Right lobe of liver (tissue), 4 donors: Measurements from ENCODE around the gene FOSL2.

ENCODE experiments used
- POLR2A ChIP-seq: fragments of 450-650 bp; IDR thresholded peaks from one replicate; pipeline ENCODE4 v1.6.1; 2017; ENCODE audit warnings: antibody characterized with exemption, mild to moderate bottlenecking
- TF ChIP-seq, protein P1 (sequence below), 4 donors: fragments of 200-600 bp in 3 of 4; fragments of 450-650 bp in 1 of 4; IDR thresholded peaks; one replicate each; pipeline versions ENCODE4 v1.5.1 to v1.8.0; 2016 to 2022; ENCODE audit warnings: antibody characterized with exemption in 4 of 4, mild to moderate bottlenecking in 2 of 4
- donor health status: DM: no; HTN: no; CAD: no.
- donor health status: DM: no; HTN: no; CAD: no.
- donor health status: DM: no; HTN: yes; CAD: no.

DNA sequence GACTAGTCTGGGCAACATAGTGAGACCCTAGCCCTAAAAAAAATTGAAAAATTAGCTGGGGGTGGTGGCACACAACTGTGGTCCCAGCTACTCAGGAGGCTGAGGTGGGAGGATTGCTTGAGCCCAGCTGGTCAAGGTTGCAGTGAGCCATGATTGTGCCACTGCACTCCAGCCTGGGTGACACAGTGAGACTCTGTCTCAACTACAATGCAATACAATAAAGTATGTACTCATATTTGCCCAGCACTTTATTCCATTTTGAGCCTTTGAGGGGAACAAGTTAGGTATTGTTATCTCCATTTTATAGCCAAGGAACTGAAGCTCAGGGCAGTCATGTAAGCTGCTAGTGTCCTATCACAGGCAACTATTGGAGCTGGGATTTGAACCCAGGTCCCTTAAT lies 53.9 kb downstream of the FOSL2 start:
- TF ChIP-seq, protein P1, sequence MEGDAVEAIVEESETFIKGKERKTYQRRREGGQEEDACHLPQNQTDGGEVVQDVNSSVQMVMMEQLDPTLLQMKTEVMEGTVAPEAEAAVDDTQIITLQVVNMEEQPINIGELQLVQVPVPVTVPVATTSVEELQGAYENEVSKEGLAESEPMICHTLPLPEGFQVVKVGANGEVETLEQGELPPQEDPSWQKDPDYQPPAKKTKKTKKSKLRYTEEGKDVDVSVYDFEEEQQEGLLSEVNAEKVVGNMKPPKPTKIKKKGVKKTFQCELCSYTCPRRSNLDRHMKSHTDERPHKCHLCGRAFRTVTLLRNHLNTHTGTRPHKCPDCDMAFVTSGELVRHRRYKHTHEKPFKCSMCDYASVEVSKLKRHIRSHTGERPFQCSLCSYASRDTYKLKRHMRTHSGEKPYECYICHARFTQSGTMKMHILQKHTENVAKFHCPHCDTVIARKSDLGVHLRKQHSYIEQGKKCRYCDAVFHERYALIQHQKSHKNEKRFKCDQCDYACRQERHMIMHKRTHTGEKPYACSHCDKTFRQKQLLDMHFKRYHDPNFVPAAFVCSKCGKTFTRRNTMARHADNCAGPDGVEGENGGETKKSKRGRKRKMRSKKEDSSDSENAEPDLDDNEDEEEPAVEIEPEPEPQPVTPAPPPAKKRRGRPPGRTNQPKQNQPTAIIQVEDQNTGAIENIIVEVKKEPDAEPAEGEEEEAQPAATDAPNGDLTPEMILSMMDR (IDR thresholded peaks at IDR 0.05), result no peak
- no peak for TF ChIP-seq POLR2A
